Measurements from ENCODE around the gene ACTR6. TPM values are rescaled to one million over a fixed set of nuclear protein-coding genes. Genes with fewer than 3 reads are reported as not detected.

Gene ACTR6

Small RNA genes within 50 kb of the gene (small RNA-seq; reads per million reads assigned to genes)
- gene MIR1827 (not detected), gene RF00019 (not detected), gene RN7SL176P (not detected)

All from skeletal muscle satellite cell (primary cell).